Activated CD4-positive, alpha-beta T cell treated with anti-CD3 and anti-CD28 coated beads, Interleukin-2, amount 50 U/mL, for 1 hour (primary cell): ENCODE results near the gene VPS35.

Experiments used
- DNase-seq: peaks from one replicate; pipeline ENCODE4 v3.0.0-alpha.2; 2020

The VPS35 gene

GRCh38 chr16:46688654-46689364 is at the start of gene VPS35:
Gene VPS35 (minus strand): TSS chr16:46689178. CDS start chr16:46689133, 45 bp downstream.
- DNase-seq: peak; percentile 100

- DNase-seq: no peak
Measured at GRCh38 chr16:46737621-46738214, 48.7 kb upstream of the VPS35 start.

DNA sequence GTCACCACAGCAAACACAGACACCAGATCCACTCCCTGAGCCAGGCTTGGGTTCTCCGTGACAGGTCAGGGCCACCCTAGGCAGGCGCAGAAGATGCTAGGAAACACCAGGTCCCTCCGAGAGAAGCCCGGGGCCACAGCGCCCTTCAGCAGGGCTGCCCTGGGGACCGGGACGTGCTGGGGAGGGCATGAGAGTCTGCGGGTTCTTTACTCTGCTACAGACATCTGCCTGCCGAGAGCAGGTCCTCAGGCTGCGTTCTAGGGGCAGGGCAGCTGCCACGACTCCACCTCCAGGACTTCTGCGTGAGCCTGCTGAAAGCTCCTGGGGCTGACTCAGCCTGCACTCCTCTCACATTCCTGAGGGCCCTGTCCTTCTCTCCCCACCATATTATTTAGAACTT is 47.7 kb upstream of the VPS35 start:
- no peak for DNase-seq

DNA sequence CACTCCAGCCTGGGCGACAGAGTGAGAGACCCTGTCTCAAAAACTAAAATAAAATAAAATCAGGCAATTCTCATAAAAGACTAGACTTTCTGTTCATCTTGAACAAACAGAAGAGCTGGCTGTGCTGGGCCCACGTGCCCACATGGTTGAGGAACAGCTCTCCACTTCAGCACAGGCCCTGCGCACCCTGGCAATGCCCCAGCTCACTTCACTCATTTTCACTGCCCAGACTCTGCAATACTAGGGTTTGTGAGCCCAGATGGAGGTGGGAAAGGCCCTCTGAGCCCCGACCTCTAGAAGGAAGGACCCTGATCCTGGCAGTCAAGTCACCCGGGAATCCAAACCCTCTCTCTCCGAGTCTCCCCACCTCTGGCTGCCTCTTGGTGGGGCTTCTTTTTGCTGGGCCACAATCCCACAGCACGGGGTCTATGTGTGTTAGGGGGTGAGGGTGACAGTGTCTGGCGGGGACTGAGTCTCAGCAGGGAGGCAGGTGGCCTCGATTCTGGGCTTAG is 44.4 kb upstream of the VPS35 start:
- DNase-seq: no peak

DNA sequence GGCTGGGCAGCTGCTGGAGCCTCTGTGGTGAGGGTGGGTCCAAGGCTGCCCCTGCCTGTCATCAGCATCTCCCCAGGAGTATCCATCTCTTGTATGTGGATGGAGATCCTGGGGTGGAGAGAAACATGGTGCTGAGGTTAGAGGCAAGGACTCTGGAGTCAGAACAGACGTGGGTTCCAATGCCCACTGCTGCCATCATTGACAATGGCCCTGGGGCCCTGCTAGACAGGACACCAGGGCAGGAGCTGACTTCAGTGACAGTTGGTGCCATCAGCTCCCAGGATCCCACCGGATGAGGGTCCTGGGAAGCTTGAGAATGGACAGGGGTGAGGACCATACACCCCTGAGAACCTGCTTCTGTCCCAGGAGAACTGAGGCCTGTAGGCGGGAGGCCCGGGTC is 43.6 kb upstream of the VPS35 start:
- DNase-seq: no peak

GRCh38 chr16:46731691-46732555 is 42.9 kb upstream of the VPS35 start:
- no peak for DNase-seq

- no peak for DNase-seq
Measured at GRCh38 chr16:46730801-46731690, 42.1 kb upstream of the VPS35 start.

- DNase-seq: no peak
Measured at GRCh38 chr16:46730126-46730525, 41.1 kb upstream of the VPS35 start.

- no peak for DNase-seq
Measured at GRCh38 chr16:46729326-46729995, 40.5 kb upstream of the VPS35 start.

GRCh38 chr16:46728806-46729205 is 39.8 kb upstream of the VPS35 start:
- DNase-seq: no peak

DNA sequence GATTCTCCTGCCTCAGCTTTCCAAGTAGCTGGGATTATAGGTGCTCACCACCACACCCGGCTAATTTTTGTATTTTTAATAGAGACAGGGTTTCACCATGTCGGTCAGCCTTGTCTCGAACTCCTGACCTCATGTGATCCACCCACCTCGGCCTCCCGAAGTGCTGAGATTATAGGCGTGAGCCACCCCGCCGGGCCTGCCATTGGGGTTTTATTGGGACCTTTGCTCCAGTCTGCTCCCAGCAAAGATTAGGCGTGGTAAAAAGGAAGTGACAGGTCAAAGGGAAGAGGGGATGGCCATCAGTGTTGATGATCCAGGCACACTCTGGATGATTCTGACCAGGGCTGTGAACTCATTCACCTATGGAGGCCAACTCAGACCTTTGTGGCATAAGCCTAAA is 38.7 kb upstream of the VPS35 start:
- DNase-seq: no peak

- no peak for DNase-seq
Measured at GRCh38 chr16:46727184-46727583, 38.2 kb upstream of the VPS35 start.

DNA sequence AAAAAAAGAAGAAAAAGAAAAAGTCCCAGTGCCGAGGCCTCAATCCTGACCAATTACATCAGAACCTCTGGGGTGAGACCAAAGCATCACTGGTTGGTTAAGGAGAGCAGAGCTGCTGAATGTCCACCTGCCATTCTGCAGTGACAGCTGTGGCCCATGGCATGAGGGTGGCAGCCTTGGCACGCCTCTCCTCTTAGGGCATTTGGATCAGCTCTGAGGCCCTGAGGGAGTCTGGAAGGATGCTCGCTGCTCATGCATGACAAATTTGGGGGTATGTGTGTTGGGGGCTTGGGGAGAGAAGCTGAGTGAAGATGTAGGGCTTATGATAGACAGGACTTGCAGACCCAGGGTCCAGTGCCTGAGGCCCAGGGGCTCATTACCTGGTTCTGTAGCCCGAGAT is 32.9 kb upstream of the VPS35 start:
- no peak for DNase-seq

DNA sequence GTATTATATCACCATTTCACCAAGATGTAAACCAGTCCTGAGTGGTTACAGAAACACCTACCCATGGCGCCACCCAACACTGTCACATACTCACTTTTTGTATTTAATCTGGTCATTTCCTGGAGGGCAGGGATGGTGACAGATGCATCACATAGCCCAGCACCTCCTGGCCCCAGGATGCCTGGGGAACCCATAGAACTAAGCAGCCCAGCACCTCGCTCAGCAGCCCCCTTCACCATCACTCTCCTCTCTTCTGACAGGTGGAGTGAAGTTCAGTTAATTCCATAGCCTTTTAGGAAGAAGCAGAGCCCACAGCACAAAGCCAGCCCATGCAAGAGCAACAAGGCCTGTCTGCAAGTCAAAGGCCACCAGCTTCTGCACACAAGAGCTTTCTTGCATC is 31.6 kb upstream of the VPS35 start:
- no peak for DNase-seq

DNA sequence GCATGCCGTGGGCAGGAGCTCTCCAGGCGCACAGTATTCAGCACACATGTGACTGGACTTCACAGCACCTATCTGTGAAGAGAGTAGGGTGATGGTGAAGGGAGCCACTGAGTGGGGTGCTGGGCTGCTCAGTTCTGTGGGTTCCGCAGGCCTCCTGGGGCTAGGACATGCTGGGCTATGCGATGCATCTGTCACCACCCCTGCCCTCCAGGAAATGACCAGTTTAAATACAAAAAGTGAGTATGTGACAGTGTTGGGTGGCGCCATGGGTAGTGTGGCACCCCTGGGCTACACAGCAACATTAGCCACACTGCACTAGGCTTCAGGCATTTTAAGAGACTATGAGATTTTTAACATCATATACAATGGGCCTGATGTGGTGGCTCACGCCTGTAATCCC is 30.6 kb upstream of the VPS35 start:
- DNase-seq: no peak

- DNase-seq: no peak
Measured at GRCh38 chr16:46718214-46718613, 29.2 kb upstream of the VPS35 start.

DNA sequence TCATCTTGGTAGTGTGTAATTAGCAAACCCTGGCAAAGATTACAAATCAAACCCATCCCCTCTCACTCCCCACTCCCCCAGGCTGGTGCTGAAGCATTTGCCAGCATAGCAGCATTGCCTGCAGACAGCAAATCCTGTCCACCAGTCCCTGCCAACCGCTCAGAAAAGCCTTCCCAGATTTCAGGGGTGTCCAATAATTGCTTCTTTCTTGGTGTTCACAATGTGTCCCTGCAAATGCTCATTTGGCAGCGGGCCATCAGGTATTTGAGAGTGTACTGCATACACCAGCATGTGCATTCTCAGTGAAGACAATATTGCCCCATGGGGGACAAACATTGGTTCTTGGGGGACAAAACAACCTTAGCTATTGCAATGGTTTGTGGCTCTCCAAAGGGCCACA is 28.7 kb upstream of the VPS35 start:
- DNase-seq: no peak

DNA sequence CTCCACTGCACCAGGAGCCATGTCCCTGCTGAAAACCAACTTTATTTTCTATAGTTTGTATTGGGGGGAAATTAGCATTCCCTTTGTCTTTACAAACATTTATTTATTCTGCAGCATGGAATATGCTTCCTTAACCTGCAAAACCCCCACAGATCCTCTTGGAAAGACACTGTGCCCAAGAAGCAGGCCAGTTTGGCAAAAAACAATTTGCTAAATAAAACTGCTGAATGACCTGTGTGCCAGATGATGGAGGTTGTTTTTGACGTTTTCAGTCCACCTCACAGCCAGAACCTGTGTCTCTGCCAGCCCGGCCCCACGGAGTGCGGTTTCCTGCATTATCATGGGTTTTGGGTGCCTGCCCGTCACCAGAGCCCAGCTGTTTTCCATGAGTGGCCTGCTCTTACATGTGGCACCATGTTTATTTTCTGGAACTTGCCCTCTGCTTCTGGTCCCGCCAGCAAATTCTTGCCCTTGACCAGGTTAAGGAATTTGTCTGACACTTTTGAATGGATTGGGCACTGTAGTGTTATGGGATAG is 26.9 kb upstream of the VPS35 start:
- DNase-seq: no peak

DNA sequence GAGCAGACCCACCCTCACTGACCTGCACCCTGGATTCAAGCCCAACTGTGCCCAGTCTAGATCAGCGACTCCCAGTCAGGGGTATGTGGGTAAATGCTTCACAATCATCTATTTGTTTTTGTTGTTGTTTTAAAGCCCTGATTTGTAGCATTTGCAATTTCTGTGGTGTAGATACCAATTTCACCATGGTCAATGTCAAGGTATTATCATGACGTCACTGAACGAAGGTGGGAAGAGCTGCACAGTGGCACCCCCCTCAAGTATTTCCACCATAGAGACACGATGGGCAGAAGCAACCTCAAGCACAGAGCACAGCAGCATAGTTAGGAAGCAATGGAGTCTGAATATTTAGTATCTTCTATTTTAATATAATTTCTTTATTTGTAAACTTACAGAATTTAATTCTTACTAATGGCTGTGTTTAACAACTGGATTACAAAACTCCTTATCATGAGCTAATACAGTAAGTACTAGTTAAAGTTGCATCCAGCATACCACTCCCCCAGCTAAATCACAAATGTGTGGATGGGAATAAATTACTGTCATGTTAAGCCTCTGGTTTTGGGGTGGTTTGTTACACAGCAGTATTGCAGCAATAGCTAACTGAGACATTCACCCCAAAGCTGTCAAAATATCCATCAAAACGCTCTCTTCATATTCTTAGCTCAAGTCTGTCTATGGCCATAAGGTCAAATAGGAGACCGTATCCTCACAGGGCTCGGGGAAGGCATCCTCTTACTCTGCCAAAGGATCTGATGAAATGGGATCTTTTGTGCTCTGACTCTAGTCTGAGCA is 26.0 kb upstream of the VPS35 start:
- no peak for DNase-seq

- DNase-seq: no peak
Measured at GRCh38 chr16:46713634-46714033, 24.7 kb upstream of the VPS35 start.

DNA sequence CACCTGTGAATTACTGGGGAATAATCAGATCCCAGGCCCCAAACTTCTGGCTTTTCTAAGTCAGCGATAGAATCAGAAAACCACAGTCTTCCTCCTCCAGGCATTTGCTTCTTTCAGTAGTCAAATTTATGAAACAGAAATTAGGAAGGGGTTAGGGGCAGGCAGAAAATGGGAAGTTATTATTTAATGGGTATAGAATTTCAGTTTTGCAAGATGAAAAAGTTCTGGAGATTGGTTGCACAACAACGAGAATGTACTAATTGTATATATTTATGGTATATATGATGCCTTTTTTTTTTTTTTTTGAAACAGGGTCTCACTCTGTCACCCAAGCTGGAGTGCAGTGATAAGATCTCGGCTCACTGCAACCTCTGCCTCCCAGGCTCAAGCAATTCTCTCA is 23.9 kb upstream of the VPS35 start:
- no peak for DNase-seq
